ENCODE results near the gene PDCD6IP. TPM values are rescaled to one million over a fixed set of nuclear protein-coding genes. Genes with fewer than 3 reads are reported as not detected.

Gene PDCD6IP
- polyA plus RNA-seq, 10 donors: 84.1 to 147 (median 111) TPM

DNA sequence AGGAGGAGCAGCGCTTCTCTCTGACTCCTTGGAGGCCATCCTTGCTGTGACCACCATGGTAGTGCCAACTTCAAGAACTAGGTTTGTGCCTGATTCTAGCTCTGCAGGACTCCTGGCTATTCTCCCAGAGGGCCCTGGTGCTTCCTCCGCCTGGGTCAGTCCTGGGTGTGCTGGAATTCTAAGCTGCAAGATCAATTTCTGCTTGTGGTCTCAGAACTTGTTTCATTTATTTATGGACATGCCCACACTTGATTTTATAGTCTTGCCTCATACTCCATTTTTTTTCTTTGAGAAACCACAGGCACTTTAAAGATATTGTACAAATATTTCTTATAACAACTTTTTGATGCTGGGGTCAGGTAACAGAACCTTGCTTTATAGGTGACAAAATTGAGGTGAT lies 87.6 kb downstream of the PDCD6IP start:
- no peak for DNase-seq

DNA sequence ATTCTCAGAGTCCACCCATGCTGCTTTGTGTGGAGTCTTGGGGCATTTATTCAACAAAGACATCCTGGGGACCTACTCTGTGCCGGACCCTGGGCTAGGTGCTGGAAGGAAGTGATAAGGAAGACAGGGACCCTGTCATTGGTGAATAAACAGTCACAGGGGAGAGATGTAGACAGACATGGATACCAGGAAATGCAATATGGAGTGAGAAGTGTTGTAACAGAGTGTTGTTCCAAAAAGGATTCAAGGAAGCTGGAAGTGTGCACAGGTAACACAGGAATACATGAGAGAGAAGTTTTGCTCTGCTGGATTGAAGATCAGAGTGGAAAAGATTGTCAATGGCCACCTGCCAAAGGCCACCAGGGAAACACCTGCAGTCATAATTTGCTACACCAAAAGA lies 89.0 kb downstream of the PDCD6IP start:
- DNase-seq: no peak

GRCh38 chr3:33889394-33890039 lies 91.1 kb downstream of the PDCD6IP start:
- no peak for DNase-seq

DNA sequence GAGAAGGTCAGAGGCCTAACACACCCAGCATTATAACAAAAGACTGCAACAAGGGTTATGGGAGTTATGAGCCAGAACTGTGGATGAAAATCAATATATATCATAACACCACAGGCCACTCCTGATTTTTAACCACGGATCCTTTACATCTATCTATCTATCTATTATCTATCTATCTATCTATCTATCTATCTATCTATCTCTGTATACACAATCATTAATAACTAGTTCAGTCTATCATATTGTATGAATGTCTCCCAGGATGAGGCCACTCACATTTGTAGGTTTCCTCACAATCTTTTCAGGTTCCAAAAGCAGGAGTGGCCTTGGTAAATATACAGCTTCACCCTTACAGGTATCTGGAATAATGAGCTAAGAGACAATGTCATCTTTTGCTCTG lies 94.2 kb downstream of the PDCD6IP start:
- DNase-seq: no peak

GRCh38 chr3:33895658-33896057 lies 97.2 kb downstream of the PDCD6IP start:
- no peak for DNase-seq

- DNase-seq: no peak
Measured at GRCh38 chr3:33897306-33897705, 98.9 kb downstream of the PDCD6IP start.

DNA sequence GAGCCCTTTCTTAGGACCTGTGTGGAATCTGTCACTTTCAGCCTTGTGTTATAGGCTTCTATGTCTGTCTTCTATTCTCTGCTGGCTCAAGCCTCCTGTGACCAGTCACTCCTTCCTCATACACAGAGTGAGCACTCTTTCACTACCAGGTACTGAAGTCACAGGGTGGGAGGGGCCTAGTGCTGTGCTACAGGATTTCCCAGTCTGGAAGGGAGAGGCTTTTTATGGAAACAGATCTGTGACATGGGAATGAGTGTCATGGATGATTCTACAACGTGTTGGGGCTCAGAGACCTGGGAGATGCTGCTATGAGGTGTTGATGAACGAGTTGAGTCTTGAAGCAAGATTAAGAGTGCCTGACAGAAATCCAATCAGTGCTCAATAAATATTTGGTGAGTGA lies 100.5 kb downstream of the PDCD6IP start:
- no peak for DNase-seq

DNA sequence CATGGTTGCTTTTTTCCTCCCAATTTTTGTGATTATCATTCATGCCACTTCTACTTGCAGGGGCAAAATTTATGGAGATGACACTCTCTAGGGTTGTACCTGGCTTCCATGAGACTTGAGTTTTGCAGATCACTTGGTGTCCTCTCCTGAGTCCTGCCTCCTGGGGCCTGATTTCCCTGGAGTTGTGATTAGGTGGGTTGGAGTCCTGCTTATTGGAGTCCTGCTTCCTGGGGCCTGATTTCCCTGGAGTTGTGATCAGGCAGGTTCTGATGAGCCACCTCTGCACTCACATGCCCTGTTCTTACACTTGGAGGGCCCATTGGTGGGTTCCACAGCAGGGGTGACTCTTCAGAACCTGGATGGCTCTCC lies 102.0 kb downstream of the PDCD6IP start:
- no peak for DNase-seq

DNA sequence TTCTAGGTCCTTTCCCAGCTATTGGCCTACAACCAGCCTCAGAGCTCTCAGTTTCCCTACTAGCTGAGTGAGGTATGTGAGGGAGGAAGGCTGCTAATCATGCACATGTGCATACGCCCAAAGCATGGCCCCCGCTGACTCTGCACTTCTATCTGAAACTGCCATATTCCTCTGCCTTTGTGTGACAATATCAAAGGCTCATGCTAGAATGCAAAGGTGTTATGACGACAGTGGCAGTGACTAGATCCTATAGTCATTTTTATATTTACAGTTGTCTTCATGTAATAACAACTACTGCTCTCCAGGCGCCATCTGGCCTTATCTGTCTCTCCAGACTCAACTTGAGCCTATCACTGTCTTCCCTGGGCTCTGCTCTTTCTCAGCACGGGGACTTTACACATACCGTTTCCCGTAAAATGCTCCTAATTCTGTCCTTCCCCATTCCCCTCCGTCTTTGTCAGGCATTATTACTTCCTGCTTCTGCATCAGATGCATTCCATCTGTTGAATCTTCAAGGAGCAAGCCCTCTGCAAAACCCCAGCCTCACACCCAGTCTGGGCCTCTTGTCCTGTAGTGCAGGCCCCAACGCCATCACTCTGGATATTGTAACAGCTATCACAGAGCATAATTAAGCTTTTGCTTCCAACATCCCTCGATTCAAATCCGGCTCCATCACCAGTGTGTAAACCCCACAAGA lies 102.5 kb downstream of the PDCD6IP start:
- DNase-seq: peak in 1 of 3 donors; percentile 6

GRCh38 chr3:33901862-33902563 lies 103.6 kb downstream of the PDCD6IP start:
- no peak for DNase-seq

GRCh38 chr3:33904730-33905129 lies 106.3 kb downstream of the PDCD6IP start:
- DNase-seq: peak in 2 of 3 donors; percentile 15

GRCh38 chr3:33908250-33908851 lies 109.9 kb downstream of the PDCD6IP start:
- peak in 1 of 3 donors; percentile 11 for DNase-seq

GRCh38 chr3:33909547-33909946 lies 111.1 kb downstream of the PDCD6IP start:
- DNase-seq: no peak

DNA sequence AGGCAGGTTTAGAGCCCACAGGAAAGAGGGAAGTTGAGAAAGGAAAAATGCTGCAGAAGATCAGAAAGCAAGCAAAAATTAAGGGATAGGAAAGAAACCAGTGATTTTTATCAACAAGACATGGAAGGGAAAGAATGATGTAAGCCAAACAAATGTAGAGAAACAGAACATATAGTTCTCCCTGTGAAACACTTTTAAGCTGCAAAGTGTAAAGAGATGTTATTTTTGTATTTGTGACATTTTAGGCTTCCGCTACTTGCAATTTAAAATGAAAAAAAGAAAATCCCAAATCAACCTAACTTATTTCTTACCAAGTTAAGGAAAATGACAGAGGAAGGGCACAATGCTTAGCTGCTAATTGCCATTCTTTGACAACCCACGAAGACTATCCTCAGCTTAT lies 111.6 kb downstream of the PDCD6IP start:
- DNase-seq: no peak

DNA sequence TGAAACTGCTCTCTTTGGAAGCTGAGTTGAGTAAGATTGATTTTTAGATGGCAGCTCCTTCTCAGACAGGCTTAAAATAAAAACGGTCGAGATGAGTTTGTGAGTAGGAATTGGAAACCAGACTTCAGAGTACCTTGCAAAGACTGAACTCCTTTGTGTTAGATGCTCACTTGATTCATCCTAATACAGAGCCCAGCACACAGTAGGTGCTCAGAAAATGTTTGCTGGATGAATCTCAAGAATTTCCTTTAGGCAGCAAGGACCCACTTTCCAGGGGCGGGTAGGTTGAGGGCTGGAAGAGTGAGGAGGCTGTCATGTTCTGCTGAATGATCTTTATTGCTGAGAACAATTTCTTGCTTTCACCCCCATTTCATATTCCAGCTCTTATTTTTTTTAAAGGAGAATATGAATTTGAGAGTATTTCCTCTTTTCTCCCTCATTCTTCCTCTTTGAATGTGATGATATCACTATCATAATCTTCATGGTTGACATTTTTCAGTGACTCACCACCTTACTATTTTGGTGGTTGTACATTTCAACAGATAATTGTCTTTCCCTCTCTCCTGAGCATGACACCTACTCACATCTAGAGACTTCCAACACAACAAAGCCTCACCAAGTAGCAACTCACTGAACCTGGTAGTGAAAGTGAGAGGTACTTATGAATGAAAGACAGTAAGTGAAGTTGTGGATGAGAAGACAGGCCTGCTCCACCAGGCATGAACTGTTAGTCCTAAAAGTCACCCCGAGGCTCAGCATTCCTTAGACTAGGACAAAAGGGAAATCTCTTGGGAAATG lies 113.3 kb downstream of the PDCD6IP start:
- DNase-seq: peak in 1 of 3 donors; percentile 62

- no peak for DNase-seq
Measured at GRCh38 chr3:33914212-33914611, 115.8 kb downstream of the PDCD6IP start.

DNA sequence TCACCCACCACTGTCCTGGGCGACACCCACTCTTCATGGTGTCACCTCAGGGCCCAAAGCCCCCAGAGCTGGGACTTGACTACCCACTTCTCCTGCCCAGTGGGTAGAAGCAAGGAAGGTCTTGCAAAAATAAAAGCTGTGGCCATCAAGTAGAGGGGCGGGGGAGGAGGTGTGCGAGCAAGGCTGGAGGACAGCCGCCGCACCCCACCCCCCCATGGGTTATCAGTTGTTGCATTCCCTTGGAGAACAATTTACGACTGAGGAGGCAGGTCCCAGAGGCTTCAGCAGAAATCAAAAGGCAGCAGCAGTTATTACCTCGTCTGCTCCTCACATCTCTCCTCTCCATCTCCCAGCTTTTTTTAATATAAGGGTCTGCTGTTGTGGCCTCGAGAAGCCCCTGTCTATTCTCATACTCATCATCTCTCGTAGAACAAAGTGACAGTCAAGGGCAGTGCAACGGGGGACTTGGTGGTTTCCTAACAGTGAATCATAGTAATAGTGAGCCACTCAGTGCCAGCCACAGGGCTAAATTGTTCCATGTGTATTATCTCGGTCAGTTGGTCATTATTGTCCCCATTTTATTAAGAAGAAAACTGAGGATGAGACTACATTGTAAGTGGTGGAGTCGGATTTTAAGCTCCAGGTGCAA lies 116.4 kb downstream of the PDCD6IP start:
- no peak for DNase-seq

GRCh38 chr3:33915796-33916546 lies 117.5 kb downstream of the PDCD6IP start:
- peak in 2 of 3 donors; percentile 7 to 12 for DNase-seq

DNA sequence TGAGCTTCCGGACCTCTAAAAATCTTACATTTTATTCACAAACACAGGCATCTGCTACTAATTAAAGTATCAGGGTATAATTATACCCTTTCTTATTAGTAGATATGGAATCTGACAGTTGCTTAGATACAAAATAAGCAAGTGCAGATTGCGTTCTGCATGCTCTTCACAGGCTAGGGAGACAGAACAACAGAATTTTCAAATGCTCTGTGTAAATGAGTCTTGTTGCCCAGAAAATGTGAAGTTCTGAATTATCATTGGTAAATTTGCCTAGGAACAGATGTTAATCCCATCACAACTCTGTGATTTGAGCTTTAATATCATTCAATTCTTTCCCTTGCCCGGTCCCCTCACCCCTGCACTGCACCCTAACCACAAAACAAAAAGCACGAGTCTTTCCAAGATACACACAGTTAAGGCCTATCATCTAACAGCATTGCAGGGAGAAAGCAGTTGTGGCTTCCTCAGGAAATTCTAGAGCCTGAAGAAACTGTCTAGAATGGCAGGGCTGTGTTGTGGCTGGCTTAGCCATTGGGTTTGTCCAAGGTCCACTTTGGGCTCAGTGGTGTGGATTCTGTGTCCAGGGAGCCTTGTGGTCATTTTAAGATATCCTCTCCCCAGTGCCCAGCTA lies 119.8 kb downstream of the PDCD6IP start:
- DNase-seq: no peak
